HG03097 (cell line): ENCODE data around the gene ZBTB42.

Experiments used
- ATAC-seq: cut with Tn5 transposase; IDR thresholded peaks from one replicate; pipeline ENCODE4 v1.9.1; 2021; ENCODE audit not compliant: unreplicated experiment, low FRiP score

Gene ZBTB42

DNA sequence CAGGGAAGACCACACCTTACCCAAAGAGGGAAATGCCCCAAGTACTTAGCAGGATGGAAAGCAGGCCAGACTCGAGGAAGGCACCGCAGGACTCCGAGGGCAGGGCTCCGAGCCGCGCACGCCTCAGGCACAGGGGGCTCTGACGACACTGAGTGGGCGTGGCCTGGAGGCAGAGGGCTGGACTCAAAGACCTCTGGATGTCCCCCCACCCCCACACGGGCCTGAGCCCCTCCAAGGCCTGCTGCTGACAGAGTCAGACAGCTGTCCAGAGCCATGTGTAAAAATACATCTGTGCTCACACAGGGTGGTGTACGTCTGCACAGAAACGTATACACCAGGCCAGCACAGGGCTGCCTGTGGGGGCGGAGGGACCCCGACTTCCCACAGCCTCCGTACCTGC is 6.8 kb upstream of the ZBTB42 start:
- ATAC-seq: no peak

DNA sequence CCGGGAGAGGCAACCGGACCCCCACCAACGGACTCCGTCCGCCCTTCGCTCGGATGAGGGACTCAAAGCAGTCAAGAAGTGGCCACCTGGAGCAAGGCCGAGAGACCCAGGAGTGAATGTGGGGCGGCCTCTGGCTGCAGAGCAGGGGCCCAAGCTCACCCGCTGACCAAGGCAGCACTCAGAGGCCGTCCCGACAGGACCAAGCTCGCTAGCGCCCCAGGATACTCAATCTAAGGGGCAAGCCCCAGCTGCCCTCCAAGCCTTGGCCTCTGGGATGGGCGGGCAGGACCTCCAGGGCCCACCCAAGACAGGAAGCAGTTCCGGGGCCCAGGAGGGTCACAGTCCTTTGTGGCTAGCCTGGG is 6.3 kb upstream of the ZBTB42 start:
- no peak for ATAC-seq

DNA sequence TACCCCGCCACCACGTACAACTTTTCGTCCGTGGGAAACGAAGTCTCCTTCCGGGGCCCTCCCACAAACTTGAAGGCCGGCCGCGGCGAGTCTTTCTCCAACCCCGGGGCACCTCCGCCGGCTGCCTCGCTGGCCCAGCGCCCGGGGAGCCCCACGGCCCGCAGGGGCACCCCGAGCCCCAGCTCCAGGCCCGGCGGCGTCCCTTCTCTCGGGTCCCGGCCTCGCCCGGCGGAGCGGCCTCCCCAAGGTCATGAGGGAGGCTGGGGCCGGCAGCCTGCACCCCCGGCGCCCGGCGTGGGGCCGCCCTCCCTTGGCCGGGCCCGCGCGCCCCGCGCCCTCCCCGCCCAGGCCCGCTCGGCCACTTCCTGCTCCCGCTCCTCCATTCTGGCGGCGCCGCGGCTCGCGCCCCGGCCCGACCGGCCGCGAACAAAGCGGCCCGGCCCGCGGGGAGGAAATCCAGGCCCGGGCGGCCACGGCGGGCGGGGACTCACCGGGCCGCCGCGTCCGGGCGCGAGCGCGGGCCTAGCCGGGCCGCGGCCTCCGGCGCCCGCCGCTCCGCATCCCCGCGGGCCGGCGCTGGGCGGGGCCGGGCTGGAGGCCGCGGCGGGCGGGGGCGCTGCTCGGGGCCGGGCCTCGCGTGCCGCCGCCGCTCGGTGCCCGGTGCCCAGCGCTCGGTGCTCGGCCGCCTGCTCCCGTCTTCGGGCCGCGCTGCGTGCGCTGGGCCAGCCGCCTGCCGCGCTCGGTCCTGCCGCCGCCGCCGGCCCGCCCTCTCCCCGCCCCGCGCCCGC is 5.7 kb upstream of the ZBTB42 start, which contains the start of gene AKT1:
TSS of gene AKT1 (minus strand) at position 756 of the 788 bp plus-strand sequence. CDS start 3,105 bp downstream, outside the sequence.
- ATAC-seq: peak; percentile 40

DNA sequence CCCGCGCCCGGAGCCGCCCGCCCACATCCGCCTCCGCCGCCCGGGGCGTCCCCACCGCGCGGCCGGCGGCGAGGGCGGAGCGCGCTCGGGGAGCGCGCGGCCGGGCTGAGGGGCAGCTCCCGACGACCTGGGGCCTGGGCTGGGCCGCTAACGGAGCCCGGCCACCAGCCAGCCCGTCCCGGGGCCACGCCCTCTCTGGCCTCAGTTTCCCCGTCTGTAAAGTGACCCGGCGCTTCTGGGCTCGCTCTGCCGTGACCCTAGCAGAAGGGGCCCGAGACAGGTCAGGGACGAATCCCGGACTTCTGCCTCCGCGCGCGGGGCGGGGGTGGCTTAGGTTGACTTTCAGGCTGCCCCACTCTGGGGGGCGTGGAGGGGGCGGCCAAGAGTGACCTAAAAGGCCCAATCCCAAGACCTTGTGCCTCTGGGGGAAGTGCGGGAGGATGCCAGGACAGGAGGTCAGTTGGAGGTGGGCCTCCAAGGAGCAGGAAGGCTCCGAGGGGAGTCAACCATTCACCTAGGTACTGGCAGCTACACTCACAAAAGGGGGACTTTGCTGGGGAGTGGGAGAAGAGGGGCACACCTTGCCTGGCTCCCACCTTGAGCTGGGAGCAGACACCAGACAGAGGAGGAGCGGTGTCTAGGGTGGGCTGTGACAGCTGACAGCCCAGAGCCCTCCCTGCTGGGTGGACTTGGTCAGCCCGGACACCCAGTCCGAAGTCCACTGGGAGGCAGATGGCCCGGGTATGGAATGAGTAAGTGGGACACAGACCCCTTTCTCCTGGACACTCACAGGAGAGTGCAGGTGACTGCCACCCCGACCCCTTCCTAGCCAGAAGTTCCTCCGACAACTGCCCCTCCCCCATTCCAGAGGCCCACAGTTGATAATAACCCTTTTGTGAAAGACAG is 4.9 kb upstream of the ZBTB42 start:
- peak; percentile 16 for ATAC-seq

DNA sequence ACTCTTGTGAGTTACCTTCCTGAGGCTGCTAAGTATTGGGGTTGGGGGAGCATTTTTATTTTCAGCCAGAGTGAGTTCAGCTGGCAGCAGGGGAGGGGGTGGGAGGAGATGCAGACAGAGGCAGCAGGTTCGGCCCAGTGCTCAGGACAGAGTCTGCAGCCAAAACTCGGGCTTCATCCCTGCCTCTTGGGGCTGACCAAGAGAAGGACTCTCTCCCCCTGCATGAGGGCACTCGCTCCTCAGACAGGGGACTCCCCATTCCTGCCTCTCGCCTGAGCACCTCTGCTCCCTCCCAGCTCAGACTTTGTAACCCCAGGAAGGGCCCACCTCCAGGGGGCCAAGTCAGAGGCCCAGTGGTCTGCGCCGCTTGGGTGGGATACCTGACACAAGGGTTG is 4.2 kb upstream of the ZBTB42 start:
- ATAC-seq: no peak

DNA sequence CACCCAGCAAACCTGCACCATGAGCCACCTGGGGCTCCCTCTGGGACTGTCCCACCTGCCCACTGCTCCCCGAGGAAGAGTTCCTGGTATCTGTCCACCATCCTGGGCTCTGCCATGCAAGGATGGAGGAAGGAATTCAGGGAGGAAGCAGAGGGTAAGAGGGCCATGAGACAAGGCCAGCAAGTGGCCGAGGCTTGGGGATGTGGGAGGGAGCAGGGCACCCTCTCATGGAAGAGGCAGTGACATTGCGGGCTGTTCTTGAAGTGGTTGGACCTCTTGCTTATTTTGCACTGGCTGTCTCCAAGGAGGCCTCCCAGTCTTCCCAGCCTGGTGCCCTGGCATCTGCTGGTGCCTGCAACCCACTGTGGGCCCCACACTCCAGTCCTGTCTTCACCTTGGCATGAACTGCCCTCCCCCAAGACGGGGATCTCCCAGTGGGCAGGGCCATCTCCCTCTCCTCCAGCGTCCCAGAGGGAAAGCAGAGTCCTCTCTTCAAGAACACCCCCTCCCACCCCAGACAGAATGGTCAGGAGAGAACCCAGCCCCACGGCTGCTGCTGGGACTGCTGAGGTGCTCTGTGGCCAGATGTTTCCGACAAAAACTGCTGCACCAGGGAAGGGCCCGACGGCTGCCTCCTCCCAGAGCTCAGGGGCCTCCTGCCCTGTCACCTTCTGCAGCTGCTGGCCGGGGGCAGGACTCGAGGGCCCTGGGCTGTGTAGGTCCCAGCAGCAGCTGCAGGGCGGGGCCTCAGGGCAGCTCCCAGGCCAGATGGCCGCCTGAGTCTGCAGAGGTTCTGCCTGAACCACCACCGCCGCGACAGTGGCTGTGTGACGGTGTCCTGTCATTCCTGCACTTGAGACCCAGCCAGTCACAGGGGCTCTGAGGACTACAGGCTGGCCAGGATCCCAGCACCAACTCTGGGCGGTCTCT is 3.5 kb upstream of the ZBTB42 start:
- no peak for ATAC-seq

DNA sequence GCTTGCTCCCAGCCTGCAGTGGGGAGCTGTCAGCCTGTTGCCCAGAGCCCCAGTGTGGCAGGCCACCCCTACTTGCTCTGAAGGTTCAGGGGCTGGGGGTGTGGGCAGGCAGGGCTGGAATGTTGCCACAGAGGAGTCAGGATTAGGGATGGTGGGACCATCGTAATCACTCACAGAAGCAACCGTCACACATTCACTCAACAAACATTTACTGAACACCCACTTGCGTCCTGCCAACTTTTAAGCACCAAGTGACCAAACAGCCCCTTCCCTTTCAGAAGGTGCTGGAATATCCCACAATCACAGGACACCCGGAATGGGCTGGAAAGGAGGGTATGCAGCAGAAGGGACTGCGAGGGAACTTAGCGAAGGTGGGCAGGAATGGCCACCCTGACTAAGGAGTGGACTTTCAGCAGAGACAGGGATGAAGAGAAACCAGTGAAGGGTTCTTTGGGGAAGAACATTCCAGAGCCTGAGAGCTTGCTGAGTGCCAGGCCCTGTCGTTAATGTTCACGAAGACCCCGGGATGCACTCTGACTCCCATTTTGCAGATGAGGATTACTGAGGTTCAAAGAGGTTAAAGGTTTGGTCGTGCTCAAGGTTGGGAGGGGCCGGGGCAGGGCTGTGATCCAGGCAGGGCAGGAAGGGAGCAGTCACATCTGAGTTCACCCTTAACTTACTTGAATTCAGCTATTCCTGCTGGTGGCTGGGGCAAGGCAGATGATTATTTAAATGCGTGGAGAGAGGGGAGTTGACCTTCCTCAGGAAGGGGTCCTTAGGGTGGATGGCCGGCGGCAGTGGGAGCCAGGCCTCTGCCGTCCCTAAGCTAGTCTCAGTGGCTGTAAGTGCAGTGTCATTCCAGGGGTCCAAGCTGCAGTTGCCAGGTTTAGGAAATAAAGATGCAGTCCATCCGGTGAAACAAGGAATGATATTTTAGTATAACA is 2.3 kb upstream of the ZBTB42 start:
- ATAC-seq: no peak

DNA sequence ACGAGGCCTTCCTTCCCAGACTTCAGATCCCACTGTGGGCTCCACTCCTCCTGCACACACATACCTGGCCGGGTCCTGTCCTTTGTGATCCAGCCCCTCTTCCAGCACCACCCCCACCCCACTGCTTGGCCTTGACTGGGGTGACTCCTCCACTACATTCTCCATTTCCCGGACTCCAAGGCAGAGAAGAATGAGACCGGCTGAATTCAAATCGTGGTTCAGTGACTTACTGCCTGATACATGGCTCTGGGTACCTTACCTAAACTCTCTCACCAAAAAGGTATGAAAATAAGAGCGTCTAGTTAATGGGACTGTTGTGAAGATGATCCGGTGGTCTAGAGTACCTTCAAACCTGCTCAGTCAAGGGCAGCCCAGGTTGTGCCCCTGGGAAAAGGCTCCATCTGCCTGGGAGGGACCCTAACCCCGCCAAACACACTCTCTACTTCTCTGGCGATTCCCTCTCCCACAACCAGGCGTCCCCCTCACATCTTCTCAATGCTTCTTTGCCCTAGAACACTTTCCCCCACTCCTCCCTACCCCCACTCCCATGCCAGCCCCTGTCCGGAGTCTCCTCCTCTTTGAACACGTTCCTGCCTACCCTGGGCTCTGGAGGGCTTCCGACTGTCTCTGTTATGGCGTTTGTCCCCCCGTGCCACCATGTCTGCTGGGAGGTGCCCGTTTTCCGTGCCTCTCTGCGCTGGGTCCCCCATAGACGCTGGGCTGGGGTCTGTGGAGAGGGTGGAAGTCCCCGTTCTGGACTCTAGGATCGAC is 1.5 kb upstream of the ZBTB42 start:
- ATAC-seq: no peak

DNA sequence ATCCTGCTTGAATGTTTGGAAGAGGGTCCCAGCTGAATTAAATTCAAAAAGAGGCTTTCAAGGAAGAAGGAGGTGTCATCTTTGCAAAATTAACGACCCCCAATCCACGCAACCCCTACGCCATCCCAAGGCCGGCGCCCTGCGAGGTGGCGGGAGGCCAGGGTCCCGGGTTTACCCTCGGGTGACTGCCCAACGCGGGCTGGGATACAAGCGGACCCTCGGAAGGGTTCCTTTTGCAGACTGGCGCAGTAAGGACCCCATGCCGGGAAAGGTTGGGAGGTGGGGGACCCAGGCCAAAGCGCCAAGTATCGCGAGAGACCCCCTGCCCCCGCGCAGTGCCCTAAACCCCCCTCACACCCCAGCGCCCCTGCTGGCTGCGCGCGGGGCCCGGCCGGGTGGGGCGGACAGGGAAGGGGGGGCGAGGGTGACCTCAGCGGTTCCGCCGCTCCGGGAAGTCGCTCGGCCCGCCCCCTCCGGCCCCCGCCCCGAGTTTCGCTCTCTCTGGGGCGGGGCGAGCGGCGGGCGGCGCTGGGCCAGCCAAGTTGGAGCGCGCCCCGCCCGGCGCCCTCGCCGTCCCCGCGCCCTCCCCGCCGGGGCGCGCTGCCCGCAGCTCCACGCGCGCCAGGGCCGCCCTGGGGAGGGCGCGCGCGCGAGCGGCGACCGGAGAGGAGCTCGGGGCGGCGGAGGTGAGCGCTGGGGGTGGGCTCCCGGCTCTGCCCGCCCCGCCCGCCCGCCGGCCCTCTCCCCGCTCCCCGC is 708 bp upstream of the ZBTB42 start:
- ATAC-seq: no peak

DNA sequence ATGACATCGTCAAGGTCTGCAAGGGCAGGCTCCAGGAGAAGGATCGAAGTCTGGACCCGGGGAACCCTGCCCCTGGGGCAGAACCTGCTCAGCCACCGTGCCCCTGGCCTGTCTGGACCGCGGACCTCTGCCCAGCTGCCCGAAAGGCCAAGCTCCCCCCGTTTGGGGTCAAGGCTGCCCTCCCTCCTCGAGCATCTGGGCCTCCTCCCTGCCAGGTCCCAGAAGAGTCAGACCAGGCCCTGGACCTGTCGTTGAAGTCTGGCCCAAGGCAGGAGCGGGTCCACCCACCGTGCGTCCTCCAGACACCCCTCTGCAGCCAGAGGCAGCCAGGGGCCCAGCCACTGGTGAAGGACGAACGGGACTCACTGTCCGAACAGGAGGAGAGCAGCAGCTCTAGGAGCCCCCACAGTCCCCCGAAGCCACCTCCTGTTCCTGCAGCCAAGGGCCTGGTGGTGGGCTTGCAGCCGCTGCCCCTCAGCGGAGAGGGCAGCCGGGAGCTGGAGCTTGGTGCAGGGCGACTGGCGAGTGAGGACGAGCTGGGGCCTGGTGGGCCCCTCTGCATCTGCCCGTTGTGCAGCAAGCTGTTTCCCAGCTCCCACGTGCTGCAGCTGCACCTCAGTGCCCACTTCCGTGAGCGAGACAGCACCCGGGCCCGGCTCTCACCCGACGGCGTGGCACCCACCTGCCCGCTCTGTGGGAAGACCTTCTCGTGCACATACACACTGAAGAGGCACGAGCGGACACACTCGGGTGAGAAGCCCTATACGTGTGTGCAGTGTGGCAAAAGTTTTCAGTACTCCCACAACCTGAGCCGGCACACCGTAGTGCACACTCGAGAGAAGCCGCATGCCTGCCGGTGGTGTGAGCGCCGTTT is 856 bp downstream of the ZBTB42 start:
- no peak for ATAC-seq

DNA sequence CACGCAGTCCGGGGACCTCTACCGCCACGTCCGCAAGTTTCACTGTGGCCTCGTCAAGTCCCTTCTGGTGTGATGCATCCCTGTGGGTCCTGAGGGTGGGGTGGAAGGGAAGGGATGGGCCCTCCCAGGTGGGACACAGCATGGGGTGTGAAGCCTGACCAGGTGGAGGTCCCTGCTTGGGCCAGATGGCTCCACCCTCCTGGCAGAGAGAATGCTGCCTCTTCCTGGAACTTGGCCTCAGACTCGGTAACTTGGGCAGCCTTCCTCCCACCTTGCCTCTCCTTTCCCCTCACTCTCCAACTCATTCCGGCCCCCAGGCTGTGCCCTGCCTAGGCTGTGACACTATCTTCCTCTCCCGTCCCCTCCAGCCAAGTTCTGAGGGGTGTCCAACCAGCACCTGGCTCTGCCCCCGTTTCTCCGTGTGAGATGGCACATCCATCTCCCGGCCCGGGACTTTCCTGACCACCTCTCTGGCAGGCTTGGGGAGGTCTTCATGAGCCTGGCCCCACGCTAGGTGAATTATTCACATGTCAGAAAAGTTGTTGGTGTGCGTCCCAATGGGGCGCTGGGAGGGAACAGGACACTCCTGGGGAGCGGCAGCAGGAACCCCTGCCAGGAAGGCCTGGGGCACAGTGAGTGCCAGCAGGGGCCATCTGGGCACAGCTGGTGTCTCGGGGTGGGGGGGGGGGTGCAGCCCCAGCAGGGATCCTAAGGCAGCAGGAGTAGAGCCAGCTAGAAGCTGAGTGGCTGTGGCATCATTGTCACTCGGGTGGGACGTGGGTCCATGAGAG is 1.7 kb downstream of the ZBTB42 start:
- ATAC-seq: no peak

DNA sequence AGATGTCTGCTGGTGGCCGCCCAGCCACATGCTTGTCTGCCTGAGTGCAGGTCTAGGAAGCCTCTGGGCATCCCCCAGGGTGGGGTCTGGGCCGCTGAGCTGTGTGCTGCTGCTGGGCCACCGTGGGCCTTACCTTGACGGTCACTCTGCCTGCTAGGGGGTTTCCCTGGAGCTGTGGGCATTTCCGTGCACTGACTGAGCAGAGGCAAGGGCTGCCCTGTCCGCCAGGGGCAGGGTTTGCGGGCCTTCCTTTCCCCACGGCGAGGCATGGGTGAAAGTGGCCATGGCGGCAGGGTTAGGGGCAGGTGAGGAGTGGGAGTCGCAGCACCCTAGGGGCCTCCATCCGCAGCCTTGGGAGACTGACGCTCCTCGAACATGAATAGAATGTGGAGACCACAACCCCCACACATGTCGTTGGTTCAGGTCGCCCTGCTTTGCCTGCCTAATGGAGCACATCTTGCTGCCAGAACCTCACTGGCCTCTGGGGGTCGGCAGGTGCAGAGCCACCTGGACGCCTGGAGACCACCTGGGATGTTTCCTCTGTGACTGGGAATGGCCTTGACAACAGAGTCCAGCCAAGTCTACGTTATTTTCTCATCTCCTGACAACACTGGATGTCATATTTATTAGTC is 2.5 kb downstream of the ZBTB42 start:
- no peak for ATAC-seq

DNA sequence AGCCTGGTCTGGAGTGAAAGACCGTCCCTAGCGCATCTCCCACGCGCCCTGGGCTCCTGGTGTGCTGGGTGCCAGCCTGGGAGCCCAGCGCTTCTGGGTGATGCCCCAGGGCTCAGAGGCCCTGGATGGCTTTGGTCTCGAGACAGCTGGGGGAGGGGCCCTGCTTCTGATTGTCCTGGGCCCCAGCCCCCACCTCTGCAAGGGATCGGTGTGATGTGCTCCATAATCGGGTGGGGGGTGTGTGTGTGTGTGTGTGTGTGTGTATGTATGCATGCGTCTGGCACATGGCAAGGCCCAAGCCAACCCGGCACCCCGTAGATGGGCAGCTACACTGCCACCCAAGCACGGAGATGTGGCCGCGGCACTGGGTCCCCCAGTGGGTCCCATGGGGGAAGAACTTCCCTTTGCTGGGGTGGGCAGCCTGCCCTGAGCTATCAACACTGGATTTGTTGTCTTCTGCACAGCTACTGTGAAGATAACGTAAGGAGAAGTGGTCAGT is 3.1 kb downstream of the ZBTB42 start:
- ATAC-seq: no peak

DNA sequence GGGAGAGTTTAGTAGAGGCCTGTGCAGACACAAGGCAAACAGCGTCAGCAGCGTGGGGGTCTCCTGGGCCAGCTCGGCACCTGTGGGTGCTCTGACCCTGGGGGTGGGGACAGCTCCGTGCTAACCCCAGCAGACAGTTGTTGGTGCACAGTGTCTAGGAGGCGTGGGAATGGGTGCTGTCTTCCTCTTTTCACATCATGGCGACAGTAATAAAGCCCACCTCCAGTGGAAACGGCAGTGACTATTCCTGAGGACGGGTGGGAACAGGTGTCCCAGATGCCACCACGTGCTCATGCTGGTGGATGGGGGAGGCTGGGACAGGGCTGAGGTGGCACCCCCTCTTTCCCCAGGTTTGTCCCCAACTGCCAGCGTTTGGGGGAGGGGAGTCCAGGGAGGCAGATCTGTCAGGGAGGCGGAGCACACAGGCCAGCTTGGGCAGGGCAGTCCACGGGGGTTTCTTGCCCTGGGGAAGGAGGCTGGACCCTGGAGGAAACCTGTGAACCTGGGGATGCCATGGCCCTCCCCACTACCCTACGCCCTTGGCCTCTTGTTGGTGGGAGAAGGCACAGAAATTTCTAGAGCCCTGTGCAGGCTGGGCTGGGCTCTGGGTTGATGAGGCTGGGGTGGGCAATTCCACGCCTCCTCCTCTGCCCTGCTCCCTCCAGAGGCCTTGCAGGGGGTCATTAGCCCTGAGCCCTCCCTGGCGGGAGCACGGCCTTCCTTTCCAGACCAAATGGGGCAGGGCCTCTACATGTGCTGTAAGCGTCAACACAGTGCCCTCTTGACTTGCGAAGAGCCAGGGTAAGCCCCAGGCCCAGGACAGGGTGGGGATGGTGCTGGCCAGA is 3.8 kb downstream of the ZBTB42 start:
- no peak for ATAC-seq

DNA sequence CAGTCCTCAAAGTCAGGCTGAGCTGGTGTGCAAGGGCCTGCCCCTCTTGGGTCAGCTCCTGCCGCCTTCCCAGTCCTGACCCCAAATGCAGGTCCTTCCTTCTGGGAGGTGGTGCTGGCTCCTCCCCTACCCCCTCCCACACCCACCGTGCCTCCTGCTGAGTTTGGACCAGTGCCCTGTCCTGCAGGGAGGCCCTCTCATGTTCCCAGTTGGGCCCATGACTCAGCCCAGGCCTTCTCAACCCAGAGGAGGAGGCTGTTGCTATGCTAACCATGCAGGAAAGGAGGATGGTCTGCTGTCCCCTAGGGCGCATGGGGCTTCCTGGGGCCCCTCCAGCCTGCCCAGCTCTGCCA is 4.4 kb downstream of the ZBTB42 start:
- ATAC-seq: no peak
